ENCODE measurements around the gene BSPH1. TPM values are rescaled to one million over a fixed set of nuclear protein-coding genes. Genes with fewer than 3 reads are reported as not detected.
"Not testable (repeated sequence)": the region's sequence is repeated elsewhere in the genome, so short reads cannot be mapped to it uniquely, and the experiment has no call there.

BSPH1 gene
- total RNA-seq, 1 donor from 2014 or later: not detected

DNA sequence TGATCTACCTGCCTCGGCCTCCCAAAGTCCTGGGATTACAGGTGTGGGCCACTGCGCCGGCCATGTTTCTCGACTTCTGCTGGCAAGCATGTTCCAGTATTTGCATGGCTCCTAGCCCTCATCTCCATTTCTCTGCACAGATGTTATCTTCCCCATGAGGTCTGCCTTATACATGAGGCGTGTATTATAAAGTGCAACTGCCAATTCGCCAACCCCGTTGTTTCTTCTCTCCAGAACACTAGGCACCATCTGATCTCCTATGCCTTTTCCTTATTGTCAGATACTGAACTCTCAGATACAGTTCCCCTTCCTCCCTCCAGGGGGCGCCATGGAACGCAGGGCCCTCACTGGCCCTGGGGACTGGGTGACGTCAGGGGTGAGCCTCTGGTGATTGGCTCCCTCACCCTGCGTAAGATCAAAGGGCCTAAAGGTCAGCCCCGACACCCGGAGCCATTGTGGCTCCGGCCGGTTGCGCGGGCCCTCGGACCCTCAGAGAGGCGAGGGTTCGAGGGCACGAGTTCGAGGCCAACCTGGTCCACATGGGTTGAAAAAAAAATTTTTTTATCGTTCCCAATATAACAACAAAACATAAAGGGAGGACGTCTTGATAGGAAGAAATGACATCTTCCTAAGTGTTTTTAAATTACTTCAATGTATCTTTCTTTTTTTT is 42.0 kb downstream of the BSPH1 start:
- not testable (repeated sequence) for H3K27ac Mint-ChIP-seq

DNA sequence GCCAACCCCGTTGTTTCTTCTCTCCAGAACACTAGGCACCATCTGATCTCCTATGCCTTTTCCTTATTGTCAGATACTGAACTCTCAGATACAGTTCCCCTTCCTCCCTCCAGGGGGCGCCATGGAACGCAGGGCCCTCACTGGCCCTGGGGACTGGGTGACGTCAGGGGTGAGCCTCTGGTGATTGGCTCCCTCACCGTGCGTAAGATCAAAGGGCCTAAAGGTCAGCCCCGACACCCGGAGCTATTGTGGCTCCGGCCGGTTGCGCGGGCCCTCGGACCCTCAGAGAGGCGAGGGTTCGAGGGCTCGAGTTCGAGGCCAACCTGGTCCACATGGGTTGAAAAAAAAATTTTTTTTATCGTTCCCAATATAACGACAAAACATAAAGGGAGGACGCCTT is 63.4 kb downstream of the BSPH1 start:
- not testable (repeated sequence) for H3K27me3 Mint-ChIP-seq (ENCODE audit: insufficient read depth, low read depth); H2AFZ ChIP-seq (replicated peaks); H3K4me1 Mint-ChIP-seq; H3K27ac ChIP-seq; H3K27me3 ChIP-seq; DNase-seq (ENCODE audit: low spot score); H3K9me3 Mint-ChIP-seq; H3K27ac Mint-ChIP-seq; H4K20me1 ChIP-seq (ENCODE audit: low read depth); H3K36me3 Mint-ChIP-seq; H3K36me3 ChIP-seq; H3K9me3 ChIP-seq (ENCODE audit: low read depth); H3K4me3 Mint-ChIP-seq; H3K9ac ChIP-seq; H3K4me1 ChIP-seq; H3K4me2 ChIP-seq; H3K4me3 ChIP-seq; H3K79me2 ChIP-seq (ENCODE audit: low read depth); H3F3A ChIP-seq (ENCODE audit: low read depth)

More for the DNA sequence above, 42.0 kb downstream of the BSPH1 start:
- not testable (repeated sequence) for H3K9me3 Mint-ChIP-seq; H3K27ac ChIP-seq; H3K79me2 ChIP-seq (ENCODE audit: low read depth); H3K4me1 Mint-ChIP-seq; H3K4me3 ChIP-seq; H3K4me3 Mint-ChIP-seq; H3K36me3 ChIP-seq; H3K9me3 ChIP-seq (ENCODE audit: low read depth); H3K9ac ChIP-seq; H3K27me3 Mint-ChIP-seq (ENCODE audit: insufficient read depth, low read depth); H3K36me3 Mint-ChIP-seq; H4K20me1 ChIP-seq (ENCODE audit: low read depth); DNase-seq (ENCODE audit: low spot score); H3K27me3 ChIP-seq; H3K4me1 ChIP-seq; H2AFZ ChIP-seq (replicated peaks); H3F3A ChIP-seq (ENCODE audit: low read depth); H3K4me2 ChIP-seq
- TF ChIP-seq, protein P1, sequence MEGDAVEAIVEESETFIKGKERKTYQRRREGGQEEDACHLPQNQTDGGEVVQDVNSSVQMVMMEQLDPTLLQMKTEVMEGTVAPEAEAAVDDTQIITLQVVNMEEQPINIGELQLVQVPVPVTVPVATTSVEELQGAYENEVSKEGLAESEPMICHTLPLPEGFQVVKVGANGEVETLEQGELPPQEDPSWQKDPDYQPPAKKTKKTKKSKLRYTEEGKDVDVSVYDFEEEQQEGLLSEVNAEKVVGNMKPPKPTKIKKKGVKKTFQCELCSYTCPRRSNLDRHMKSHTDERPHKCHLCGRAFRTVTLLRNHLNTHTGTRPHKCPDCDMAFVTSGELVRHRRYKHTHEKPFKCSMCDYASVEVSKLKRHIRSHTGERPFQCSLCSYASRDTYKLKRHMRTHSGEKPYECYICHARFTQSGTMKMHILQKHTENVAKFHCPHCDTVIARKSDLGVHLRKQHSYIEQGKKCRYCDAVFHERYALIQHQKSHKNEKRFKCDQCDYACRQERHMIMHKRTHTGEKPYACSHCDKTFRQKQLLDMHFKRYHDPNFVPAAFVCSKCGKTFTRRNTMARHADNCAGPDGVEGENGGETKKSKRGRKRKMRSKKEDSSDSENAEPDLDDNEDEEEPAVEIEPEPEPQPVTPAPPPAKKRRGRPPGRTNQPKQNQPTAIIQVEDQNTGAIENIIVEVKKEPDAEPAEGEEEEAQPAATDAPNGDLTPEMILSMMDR (IDR thresholded peaks at IDR 0.05): peak; percentile 57

DNA sequence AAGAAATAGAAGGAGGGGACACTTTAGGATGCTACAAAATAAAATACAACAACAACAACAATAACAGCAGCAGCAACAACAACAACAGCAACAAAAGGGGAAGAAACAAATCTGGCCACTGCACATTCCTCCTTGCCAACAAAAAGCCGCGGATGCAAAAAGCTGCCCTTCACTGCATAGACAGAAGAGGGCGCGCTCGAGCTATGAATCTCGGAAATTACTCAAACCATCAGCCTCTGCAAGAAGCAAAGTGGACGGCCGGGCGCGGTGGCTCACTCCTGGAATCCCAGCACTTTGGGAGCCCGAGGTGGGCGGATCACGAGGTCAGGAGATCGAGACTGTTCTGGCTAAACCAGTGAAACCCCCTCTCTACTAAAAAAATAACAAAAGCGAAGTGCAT is 71.9 kb downstream of the BSPH1 start:
- H2AFZ ChIP-seq (replicated peaks); H3K9me3 Mint-ChIP-seq; H3K4me3 ChIP-seq; H3K27ac ChIP-seq; H3K79me2 ChIP-seq (ENCODE audit: low read depth); H3K9me3 ChIP-seq (ENCODE audit: low read depth); H3K4me3 Mint-ChIP-seq; H3K4me1 ChIP-seq; H3F3A ChIP-seq (ENCODE audit: low read depth); H3K27me3 ChIP-seq; H3K27ac Mint-ChIP-seq; H3K36me3 ChIP-seq; H3K9ac ChIP-seq; DNase-seq (ENCODE audit: low spot score); H3K4me1 Mint-ChIP-seq; H3K27me3 Mint-ChIP-seq (ENCODE audit: insufficient read depth, low read depth); H3K36me3 Mint-ChIP-seq; H3K4me2 ChIP-seq; H4K20me1 ChIP-seq (ENCODE audit: low read depth): not testable (repeated sequence)
- TF ChIP-seq, protein P1 (IDR thresholded peaks at IDR 0.05): peak; percentile 49

Other genes starting within 250 kb of the BSPH1 start
- 101 and 172 TPM in 2 replicates for gene NOP53, start 246.6 kb downstream of the BSPH1 start, total RNA-seq (ENCODE audit: low replicate concordance)
- 234 and 422 TPM in 2 replicates for gene SELENOW, start 213.5 kb downstream of the BSPH1 start, total RNA-seq (ENCODE audit: low replicate concordance)
- gene TPRX1, start 187.6 kb downstream of the BSPH1 start, total RNA-seq (ENCODE audit: low replicate concordance): not detected in 2 replicates
- 0.19 and 0.22 TPM in 2 replicates for gene CRX, start 170.2 kb downstream of the BSPH1 start, total RNA-seq (ENCODE audit: low replicate concordance)
- gene TPRX2, start 132.9 kb downstream of the BSPH1 start, total RNA-seq (ENCODE audit: low replicate concordance): not detected in 2 replicates
- not detected in 2 replicates for gene SULT2A1, start 105.9 kb downstream of the BSPH1 start, total RNA-seq (ENCODE audit: low replicate concordance)
- not detected in 2 replicates for gene ELSPBP1, start 2.5 kb upstream of the BSPH1 start, total RNA-seq (ENCODE audit: low replicate concordance)
- gene CABP5, start 51.9 kb upstream of the BSPH1 start, total RNA-seq (ENCODE audit: low replicate concordance): not detected in 2 replicates
- not detected in 2 replicates for gene PLA2G4C, start 118.6 kb upstream of the BSPH1 start, total RNA-seq (ENCODE audit: low replicate concordance)
- 40.0 and 88.9 TPM in 2 replicates for gene LIG1, start 178.2 kb upstream of the BSPH1 start, total RNA-seq (ENCODE audit: low replicate concordance)
- 0.36 and 4.2 TPM in 2 replicates for gene ZSWIM9, start 178.5 kb upstream of the BSPH1 start, total RNA-seq (ENCODE audit: low replicate concordance)